Stimulated activated CD4-positive, alpha-beta T cell treated with anti-CD3 and anti-CD28 coated beads, Interleukin-12 subunit alpha, Interleukin-12 subunit beta, amount 100 ng/mL, for 4 hours (primary cell): Measurements from ENCODE around the gene RPL10.

Experiments used
- DNase-seq: peaks from one replicate; pipeline ENCODE4 v3.0.0-alpha.2; 2020

The RPL10 gene

DNA sequence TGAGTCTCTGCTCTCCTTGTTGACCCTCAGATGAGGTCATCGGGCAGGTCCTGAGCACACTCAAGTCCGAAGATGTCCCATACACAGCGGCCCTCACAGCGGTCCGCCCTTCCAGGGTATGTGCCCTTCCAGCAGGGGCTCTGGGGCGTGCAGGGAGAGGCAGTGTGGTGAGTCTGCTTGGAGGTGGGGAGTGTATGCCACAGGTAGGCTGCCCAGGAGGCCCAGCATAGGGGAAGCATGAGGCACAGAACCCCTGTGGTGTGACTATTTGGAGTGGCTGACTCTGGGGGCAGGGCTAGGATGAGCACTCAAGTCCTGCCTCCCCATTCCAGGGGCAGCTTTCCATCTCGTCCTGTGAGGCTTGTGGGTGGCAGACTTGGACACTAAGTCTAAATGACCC is 35.4 kb downstream of the RPL10 start:
- no peak for DNase-seq

DNA sequence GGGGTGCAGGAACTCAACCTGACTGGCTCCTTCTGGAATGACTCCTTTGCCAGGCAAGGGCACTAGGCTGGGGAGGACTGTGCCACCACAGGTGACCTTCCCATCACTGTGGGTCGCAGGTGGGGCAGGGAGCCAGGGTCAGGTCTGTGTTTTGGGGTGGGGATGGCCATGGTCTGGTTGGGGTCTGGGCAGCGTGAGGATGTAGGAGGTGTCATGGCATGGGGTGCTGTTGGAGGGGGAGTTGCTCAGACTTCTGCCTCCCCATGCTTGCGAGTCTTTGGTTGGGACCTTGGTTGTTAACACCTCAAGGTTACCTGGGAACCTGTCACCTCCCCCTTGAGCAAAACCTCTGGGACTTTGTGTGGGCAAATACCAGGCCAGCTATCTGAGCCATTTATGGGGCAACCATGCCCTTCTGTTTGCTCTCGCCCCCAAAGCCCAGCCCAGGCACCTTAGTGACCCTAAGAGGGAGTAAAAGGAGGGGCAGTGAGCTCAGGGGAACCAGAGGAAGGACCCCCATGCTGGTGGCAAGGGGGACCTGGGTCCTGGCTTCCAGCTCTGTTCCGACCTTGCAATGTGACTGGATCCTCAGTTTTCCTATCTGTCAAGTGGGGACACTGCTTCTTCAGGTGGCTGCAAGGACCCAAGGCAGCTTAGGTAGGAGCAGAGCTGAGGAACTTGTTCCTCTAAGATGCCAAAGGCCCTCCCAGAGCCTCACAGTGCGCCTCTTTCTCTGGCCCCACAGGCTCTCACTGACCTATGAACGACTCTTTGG is 36.4 kb downstream of the RPL10 start:
- no peak for DNase-seq

DNA sequence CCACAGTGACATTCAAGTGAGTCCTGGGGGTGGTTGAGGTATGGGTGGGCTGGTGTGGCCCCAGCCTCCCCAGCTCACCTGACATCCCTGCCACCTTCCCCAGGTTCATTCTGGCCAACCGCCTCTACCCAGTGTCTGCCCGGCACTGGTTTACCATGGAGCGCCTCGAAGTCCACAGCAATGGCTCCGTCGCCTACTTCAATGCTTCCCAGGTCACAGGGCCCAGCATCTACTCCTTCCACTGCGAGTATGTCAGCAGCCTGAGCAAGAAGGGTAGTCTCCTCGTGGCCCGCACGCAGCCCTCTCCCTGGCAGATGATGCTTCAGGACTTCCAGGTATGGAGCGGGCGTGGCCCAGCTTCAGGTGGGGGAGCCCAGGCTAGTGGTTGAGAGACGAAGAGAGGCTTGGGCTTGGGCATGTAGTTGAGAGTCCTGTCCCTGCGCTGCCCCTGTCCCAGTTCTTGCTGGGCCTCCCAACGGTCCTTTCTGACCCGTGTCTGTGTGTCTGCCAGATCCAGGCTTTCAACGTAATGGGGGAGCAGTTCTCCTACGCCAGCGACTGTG is 37.1 kb downstream of the RPL10 start:
- no peak for DNase-seq

DNA sequence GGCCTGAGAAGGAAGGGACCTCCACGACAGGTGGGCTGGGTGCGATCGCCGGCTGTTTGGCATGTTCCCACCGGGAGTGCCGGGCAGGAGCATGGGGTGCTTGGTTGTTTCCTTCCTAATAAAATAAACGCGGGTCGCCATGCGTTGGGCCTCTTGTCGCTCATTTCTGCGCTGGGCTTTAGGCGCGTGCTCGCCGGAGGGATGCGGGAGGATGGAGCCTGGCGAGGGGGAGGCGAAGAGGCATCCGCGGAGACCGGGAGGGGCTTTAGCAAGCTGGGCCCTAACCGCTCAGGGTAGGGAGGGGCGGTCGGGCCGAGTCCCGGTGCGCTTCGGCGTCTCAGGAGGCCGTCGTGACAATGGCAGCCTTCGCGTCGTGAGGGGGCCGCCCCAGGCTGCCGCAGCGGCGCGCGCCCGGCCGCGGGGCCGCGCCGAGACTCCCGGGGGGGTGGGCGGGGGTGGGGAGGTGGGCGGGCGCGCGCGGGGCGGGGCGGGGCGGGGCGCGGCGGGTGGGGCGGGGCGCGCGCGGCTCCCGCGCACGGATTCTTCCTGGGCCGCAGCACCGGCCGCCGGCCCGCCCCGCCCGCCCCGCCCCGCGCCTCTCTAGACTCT is 38.3 kb downstream of the RPL10 start:
- peak; percentile 41 for DNase-seq

DNA sequence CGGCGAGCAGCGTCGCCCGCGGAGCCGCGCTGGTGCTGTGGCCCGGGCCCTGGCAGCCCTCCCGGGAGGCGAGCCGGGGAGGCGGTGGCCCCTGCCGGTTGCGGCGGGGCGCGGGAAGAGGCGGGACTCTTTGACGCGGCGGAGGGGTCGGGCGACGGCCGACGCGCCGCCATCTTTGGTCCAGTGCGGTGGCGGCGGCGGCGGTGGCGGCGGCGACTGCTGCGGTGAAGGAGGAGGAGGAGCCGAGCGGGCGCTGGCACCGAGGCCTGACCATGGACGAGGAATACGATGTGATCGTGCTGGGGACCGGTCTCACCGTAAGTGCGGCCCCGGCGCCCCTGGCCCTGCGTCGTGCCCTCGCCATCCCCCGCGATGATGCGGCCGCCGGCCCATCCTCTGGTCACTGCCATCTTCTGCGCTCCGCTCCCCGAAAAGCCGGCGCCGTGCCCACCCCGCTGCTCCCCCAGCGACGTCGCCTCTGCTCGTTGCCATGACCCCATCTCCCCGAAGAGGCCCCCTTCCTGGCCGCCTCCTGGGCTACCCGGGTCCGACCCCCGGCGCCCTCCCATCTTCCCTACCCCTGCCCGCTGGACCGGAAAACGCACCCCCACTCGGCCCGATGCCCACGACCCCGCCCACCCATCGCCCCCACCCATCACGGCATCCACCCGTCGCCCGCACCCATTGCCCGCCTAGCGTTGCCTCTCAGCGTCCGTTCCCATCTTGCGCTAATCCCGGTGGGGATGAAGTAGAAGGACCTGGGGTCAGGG is 39.0 kb downstream of the RPL10 start, which contains the start of gene GDI1:
Gene GDI1 (plus strand): TSS at position 172 of the 770 bp plus-strand sequence. CDS start 101 bp downstream, at position 273.
- DNase-seq: peak; percentile 56

DNA sequence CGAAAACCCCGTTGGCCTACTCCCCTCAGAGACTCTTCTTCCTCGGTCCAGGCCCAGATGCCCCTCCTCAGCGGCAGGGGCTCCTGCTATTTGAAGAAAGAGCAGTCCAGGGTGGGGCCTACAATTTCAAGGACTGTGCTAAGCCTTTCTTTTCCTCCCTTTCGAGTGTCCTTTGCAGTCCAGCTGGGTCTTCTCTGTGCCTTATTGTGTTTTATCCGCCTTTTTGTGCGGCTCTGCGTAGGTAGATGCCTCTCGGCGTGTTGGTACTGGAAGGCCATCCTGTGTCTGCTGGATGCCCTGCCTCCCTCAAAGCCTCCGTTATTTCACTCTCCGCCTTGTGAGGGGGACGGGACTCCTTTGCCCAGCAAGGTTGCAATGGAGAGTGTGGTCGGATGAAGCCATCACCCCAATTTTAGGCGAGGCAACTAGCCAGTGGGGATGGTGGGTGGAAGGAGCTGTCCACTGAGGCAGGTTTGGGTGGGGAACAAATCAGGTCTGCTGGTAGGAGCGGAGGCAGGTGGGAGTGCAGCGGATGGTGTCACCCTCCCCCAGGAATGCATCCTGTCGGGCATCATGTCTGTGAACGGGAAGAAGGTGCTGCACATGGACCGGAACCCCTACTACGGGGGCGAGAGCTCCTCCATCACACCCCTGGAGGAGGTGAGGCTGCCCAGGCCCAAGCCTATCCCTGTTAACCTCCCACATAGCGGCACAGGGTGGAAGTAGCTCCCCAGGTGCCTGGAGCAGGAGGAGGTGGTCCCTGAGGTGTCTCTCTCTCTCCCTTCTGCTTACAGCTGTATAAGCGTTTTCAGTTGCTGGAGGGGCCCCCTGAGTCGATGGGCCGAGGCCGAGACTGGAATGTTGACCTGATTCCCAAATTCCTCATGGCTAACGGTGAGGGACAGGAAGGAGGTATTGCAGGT is 40.1 kb downstream of the RPL10 start:
- DNase-seq: no peak

DNA sequence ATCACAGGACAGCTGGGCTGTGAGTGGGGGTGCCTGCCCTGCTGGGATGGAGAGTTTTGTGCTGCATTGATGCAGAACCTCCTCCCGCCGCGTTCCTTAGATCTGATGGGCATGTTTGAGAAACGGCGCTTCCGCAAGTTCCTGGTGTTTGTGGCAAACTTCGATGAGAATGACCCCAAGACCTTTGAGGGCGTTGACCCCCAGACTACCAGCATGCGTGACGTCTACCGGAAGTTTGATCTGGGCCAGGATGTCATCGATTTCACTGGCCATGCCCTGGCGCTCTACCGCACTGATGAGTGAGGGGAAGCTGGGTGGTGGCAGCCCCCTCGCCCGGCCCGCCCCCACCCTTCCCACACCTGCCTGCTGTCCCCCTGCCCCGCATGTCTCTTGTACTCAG is 41.7 kb downstream of the RPL10 start:
- DNase-seq: no peak

DNA sequence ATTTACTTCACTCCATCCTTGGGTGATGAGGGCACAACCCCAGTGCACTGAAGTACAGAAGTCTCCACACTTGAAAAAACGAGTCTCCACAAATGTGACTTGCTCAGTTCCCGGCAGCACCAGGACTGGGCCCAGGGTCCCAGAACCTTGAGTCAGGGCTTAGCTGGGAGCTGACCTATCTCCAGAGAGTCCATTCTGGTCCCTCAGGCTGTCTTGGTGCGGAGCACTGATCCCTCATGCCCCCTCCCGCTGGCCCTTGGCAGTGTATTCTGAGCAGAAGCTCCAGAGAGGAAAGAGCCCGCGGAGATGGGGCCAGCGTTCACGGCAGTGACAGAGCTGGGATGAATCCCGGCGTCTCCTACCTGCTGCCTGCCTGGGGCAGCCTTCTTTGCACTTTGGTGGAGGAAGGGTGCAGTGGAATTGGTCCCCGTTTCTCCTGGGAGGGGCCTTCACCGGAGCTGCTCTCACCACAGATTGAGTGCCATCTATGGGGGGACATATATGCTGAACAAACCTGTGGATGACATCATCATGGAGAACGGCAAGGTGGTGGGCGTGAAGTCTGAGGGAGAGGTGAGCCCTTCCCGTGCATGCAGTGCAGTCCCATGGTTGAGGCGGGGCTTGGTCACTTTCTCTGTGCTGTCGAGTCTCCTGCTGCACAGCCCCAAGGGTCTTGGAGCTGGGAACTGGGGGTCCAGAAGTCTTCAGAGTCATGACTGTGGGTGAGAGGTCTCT is 42.6 kb downstream of the RPL10 start:
- DNase-seq: no peak

DNA sequence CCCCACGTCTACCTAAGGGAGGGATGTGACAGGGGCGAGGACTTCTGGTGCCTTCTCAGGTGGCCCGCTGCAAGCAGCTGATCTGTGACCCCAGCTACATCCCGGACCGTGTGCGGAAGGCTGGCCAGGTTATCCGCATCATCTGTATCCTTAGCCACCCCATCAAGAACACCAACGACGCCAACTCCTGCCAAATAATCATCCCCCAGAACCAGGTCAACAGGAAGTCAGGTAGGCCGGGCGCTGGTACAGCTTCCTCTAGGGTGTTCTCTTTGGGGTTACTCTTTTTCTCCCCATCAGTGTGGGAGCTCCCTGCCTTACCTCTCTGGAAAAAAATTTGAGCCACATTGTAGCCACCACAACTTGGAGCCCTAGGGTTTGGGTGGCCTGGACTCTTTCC is 43.4 kb downstream of the RPL10 start:
- DNase-seq: no peak

DNA sequence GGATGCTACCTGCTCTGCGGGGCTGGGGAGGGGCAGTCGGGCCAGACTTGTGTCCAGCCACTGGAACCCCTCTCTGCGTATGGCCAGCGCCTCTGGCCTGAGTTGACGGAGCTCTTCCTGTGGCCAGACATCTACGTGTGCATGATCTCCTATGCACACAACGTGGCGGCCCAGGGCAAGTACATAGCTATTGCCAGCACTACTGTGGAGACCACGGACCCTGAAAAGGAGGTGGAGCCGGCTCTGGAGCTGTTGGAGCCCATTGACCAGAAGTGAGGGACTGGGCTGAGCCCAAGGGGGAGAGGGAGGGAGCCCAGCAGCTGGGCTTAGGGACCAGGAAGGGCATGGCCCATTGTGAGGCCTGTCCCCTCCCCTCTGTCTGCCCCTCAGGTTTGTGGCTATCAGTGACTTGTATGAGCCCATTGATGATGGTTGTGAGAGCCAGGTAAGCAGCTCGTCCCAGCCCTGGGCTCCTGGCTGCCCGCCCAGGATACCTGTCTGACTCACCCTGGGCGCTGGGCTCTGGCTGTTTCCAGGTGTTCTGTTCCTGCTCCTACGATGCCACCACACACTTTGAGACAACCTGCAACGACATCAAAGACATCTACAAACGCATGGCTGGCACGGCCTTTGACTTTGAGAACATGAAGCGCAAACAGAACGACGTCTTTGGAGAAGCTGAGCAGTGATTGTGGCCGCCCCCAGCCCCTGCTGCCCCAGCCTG is 44.0 kb downstream of the RPL10 start:
- no peak for DNase-seq

DNA sequence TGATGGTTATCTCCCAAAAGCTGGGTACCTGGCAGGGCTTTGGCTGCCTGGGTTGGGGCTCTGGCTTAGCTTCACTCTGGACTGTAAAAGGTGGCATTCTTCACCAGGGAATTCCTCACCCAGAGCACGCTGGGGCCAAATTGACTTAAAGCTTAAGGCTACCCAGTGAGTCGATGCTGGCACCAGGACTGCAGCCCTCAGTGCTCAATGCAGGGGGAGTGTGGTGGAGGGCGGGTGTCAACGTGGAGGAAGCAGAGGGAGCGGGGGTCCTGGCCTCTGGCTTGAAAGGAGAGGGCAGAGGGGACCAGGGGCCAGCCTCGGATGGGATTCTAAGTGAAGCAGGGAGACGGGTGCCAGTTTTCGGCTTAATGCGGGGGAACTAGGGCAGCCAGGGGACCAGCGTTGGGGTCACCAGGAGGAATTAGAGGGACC is 45.3 kb downstream of the RPL10 start:
- DNase-seq: no peak

DNA sequence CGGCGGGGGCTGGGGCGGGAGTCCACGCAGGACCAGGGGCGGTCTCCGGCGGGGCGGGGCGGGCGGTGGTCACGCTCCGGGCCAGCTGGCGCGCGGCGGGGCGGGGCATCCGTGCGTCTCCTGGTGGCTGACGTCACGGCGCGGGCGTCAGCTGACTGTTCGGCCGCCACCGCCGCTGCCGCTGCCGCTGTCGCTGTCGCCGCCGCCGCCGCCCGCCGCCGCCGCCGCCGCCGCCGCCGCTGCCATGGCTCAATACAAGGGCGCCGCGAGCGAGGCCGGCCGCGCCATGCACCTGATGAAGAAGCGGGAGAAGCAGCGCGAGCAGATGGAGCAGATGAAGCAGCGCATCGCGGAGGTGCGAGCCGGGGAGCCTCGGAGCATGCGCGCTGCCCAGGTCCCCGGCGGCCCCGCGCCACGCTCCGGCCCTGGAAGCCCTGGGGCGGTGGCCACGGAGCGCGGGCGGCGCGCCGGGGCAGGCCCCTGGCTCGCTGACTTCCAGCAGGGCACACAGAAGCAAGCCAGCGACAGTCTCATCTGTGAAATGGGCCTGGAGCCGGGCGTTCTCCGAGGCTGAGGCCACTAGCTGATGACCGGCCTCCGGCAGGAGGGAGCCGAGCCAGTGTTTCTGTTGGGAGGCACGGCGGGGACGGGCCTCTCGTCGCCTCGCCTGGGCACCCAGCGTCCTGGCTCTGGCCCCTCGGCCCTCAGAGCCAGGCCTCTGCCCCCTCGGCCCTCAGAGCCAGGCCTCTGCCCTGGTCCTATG is 46.0 kb downstream of the RPL10 start, which contains the start of gene FAM50A:
Gene FAM50A (plus strand): TSS at position 150 of the 763 bp plus-strand sequence. CDS start 95 bp downstream, at position 245.
- peak; percentile 70 for DNase-seq

DNA sequence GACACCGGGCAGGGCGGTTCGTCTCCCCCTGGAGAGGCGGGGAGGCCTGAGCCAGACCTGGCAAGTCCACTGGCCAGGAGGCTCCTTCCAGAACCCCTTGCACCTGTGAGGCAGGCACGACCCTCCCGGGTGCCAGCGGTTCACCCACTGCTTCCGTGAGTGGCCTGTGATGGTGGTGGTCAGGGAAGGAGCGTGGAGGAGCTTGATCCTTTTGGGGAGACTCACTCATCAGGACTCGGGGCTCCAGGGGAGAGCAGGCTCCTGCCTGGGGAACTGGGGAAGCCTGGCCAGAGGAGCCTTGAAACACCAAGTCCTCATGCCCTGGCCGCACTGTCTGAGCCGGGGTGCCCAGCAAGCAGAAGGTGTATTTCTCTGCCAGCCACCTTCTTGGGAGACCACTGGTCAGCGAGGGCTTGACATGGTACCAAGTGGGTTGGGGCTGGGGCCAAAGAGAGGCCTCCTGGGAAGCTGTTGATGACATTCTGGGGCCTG is 46.6 kb downstream of the RPL10 start:
- DNase-seq: no peak

DNA sequence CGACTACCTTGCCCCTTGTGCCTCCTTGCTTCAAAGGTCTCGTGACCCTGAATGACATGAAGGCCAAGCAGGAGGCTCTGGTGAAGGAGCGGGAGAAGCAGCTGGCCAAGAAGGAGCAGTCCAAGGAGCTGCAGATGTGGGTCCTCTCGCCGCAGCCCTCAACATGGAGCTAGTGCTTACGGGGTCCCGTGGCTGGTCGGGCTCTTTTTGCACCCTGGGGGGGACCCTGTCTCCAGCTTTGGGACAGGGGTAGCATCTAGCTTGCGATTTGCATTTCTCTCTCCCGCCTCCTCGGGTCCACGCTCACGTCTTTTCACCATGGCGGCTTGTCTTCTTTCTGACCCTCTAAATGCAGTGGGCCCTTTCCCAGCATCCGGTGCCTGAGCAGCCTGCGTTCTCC is 47.6 kb downstream of the RPL10 start:
- no peak for DNase-seq

DNA sequence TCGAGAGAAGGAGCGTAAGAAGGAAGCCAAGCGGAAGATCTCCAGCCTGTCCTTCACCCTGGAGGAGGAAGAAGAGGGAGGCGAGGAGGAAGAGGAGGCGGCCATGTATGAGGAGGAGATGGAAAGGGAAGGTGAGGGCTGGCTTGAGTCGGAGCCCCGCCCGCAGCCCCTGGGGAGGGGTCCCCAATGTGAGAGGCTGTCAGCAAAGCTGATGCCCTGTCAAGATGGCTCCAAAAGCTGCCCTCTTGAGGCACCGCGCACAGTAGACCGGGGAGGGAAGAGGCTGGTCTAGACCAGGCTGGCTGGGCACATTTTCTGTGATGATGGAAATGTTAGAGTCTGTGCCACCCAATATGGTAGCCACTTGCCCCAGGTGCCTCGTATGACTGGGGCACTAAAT is 48.3 kb downstream of the RPL10 start:
- DNase-seq: no peak

DNA sequence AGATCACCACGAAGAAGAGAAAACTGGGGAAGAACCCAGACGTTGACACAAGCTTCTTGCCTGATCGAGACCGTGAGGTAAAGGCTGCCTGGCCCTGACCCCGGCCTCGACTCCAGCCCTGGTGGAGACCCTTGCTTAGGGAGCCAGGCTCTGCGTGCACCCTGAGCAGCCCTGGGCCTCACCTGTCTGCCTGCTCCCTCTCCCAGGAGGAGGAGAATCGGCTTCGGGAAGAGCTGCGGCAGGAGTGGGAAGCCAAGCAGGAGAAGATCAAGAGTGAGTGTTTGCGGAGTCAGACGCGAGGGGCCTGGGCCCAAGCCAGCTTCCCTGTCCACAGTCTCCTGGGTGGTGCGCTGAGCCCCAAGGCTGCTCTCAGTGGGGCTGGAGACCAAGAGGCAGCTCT is 50.3 kb downstream of the RPL10 start:
- no peak for DNase-seq

DNA sequence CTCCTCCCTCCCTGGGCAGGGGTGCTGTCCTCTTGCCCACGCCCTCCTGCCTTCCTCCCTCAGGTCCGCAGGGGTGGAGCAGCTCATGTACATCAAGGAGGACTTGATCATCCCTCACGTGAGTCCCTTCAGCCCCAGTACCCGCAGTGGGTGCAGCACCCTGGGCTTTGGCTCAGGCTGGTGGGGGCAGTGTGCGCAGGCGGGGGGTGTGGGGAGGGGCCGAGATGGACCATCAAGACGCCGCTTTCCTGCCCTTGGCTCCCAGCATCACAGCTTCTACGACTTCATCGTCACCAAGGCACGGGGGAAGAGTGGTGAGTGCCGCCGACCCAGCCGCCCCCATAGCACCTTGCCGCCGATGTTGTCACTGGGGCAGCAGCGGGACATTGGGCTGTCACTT is 51.4 kb downstream of the RPL10 start:
- DNase-seq: no peak

DNA sequence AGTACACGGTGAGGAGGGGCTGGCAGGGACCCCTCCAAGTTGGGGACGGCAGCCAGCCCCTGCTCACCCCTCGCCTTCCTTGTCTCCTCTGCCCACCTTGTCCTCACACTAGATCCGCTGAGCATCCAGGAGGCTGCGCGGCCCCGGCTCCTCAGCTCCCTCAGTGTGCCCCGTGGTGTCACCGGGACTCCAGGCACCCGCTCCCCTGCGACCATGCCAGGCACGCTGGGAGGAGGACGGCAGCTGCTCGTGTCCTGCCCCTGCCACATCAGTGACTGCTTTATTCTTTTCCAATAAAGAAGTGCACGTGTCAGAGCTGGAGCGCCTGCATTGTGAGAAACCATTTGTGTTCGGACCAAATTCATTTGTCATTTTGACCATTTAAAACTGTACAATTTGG is 52.1 kb downstream of the RPL10 start:
- no peak for DNase-seq
